SK-N-SH (cell line): ENCODE data around the gene ATP11B. TPM values are rescaled to one million over a fixed set of nuclear protein-coding genes. Genes with fewer than 3 reads are reported as not detected.

Experiments used
- CTCF ChIA-PET: fragments of 300-600, 350-600 bp; formaldehyde crosslinking; extraction: SDS; loops from one replicate; lab custom pipeline; 2021; lab: Yijun Ruan, JAX
- POLR2A ChIA-PET: fragments of 350-600 bp; sonication (Branson Sonifier 250); formaldehyde crosslinking; extraction: SDS; loops from one replicate; lab custom pipeline; 2020; ENCODE audit warnings: antibody characterized with exemption, inconsistent platforms; lab: Yijun Ruan, JAX
- DNase-seq: peaks from one replicate; pipeline ENCODE4 v3.0.0; 2012
- H2AFZ ChIP-seq: fragments of 200-600 bp; sonication (generic); 2 replicates; pipeline ENCODE4 v1.8.1; 2016; ENCODE audit warnings: antibody characterized with exemption, mild to moderate bottlenecking, low read depth
- H3F3A ChIP-seq: fragments of 200-600 bp; sonication (generic); replicated peaks from 2 replicates; pipeline ENCODE3; 2016; ENCODE audit warnings: antibody characterized with exemption, mild to moderate bottlenecking; ENCODE audit not compliant: insufficient read depth
- H3K27ac ChIP-seq, 2 experiments: fragments of 200-500 bp in 1 of 2; fragments of 200-600 bp in 1 of 2; sonication (Bioruptor generic) in 1 of 2; sonication (generic), shearing (Covaris generic) in 1 of 2; 2 replicates each; pipeline versions ENCODE4 v1.5.1 to v1.6.1; 2014 to 2016; ENCODE audit warnings: low read depth in 2 of 2, inconsistent platforms in 1 of 2, low read length in 1 of 2, mild to moderate bottlenecking in 1 of 2, mixed read lengths in 1 of 2
- H3K27me3 ChIP-seq: fragments of 200-600 bp; sonication (generic), shearing (Covaris generic); 2 replicates; pipeline ENCODE4 v1.6.1; 2016; ENCODE audit warnings: mixed run types; ENCODE audit not compliant: insufficient read depth
- H3K36me3 ChIP-seq, 2 experiments: fragments of 200-500 bp in 1 of 2; fragments of 200-600 bp in 1 of 2; sonication (Bioruptor generic) in 1 of 2; sonication (generic) in 1 of 2; replicated peaks in 1 of 2; 2 replicates each; pipeline versions ENCODE3 to v1.5.1; 2014 to 2016; ENCODE audit warnings: low read length in 1 of 2, mild to moderate bottlenecking in 1 of 2; ENCODE audit not compliant: insufficient read depth in 2 of 2, control insufficient read depth in 1 of 2
- H3K4me1 ChIP-seq, 2 experiments: fragments of 200-500 bp in 1 of 2; fragments of 200-600 bp in 1 of 2; sonication (Bioruptor generic) in 1 of 2; sonication (generic), shearing (Covaris generic) in 1 of 2; 2 replicates each; pipeline versions ENCODE4 v1.5.1 to v1.6.1; 2014 to 2016; ENCODE audit warnings: low read depth in 1 of 2, low read length in 1 of 2, mixed run types in 1 of 2; ENCODE audit not compliant: insufficient read depth in 2 of 2, control insufficient read depth in 1 of 2
- H3K4me2 ChIP-seq: fragments of 200-600 bp; sonication (generic), shearing (Covaris generic); 2 replicates; pipeline ENCODE4 v1.6.1; 2017; ENCODE audit warnings: mixed run types
- H3K4me3 ChIP-seq, 2 experiments: fragments of 200-500 bp in 1 of 2; fragments of 200-600 bp in 1 of 2; sonication (Bioruptor generic) in 1 of 2; sonication (generic), shearing (Covaris generic) in 1 of 2; 2 replicates each; pipeline versions ENCODE4 v1.5.1 to v1.8.1; 2014 to 2016; ENCODE audit warnings: low read depth in 2 of 2, inconsistent platforms in 1 of 2, low read length in 1 of 2, mild to moderate bottlenecking in 1 of 2, mixed read lengths in 1 of 2, moderate library complexity in 1 of 2
- H3K79me2 ChIP-seq: fragments of 200-600 bp; sonication (generic); 2 replicates; pipeline ENCODE4 v1.8.1; 2017; ENCODE audit warnings: mild to moderate bottlenecking; ENCODE audit not compliant: insufficient read depth
- H3K9ac ChIP-seq: fragments of 200-600 bp; sonication (generic); 2 replicates; pipeline ENCODE4 v1.6.1; 2017; ENCODE audit warnings: mixed run types
- H3K9me2 ChIP-seq: fragments of 200-600 bp; sonication (generic); 2 replicates; pipeline ENCODE4 v1.6.1; 2017; ENCODE audit warnings: mixed run types
- H3K9me3 ChIP-seq: fragments of 200-600 bp; sonication (generic); 2 replicates; pipeline ENCODE4 v1.6.1; 2017; ENCODE audit warnings: mixed run types, mild to moderate bottlenecking, moderate library complexity
- H4K20me1 ChIP-seq: fragments of 200-600 bp; sonication (generic); 2 replicates; pipeline ENCODE4 v1.6.1; 2017; ENCODE audit warnings: mild to moderate bottlenecking, mixed run types; ENCODE audit not compliant: insufficient read depth
- CHD2 ChIP-seq: fragments of 150-350 bp; IDR thresholded peaks from 2 replicates; pipeline ENCODE4 v1.6.1; 2018; ENCODE audit warnings: low read length; ENCODE audit not compliant: partially characterized antibody
- ELF1 ChIP-seq: IDR thresholded peaks from 2 replicates; pipeline ENCODE4 v1.4.0; 2012
- EP300 ChIP-seq, 2 experiments: IDR thresholded peaks; 2 replicates each; pipeline versions ENCODE4 v1.4.0 to v1.6.1; 2012; ENCODE audit warnings: borderline replicate concordance in 1 of 2, low read depth in 1 of 2, low read length in 1 of 2
- FOSL2 ChIP-seq: IDR thresholded peaks from 2 replicates; pipeline ENCODE4 v1.4.0; 2012; ENCODE audit warnings: low read depth, mild to moderate bottlenecking, moderate library complexity, borderline replicate concordance
- FOXJ3 ChIP-seq: sonication (generic); formaldehyde crosslinking; IDR thresholded peaks from 2 replicates; pipeline ENCODE4 v1.5.1; 2020; ENCODE audit warnings: mild to moderate bottlenecking, missing genetic modification reagents
- GABPA ChIP-seq: IDR thresholded peaks from 2 replicates; pipeline ENCODE4 v1.4.0; 2012; ENCODE audit warnings: low read depth, mild to moderate bottlenecking
- JUND ChIP-seq: IDR thresholded peaks from 2 replicates; pipeline ENCODE4 v1.4.0; 2012
- NFIC ChIP-seq: IDR thresholded peaks from 2 replicates; pipeline ENCODE4 v1.4.0; 2012; ENCODE audit warnings: borderline replicate concordance
- NRF1 ChIP-seq: IDR thresholded peaks from 2 replicates; pipeline ENCODE4 v1.6.1; 2012; ENCODE audit warnings: low read depth, mild to moderate bottlenecking, low read length
- RAD21 ChIP-seq: IDR thresholded peaks from 2 replicates; pipeline ENCODE4 v1.6.1; 2012; ENCODE audit warnings: mild to moderate bottlenecking, low read length
- RCOR1 ChIP-seq: fragments of 150-350 bp; IDR thresholded peaks from 2 replicates; pipeline ENCODE4 v1.6.1; 2017; ENCODE audit warnings: antibody characterized with exemption, low read length
- SIN3A ChIP-seq: IDR thresholded peaks from 2 replicates; pipeline ENCODE4 v1.6.1; 2012; ENCODE audit warnings: low read depth, mild to moderate bottlenecking, low read length, moderate library complexity, borderline replicate concordance
- SMC3 ChIP-seq: IDR thresholded peaks from 2 replicates; pipeline ENCODE4 v1.6.1; 2012; ENCODE audit warnings: low read depth, low read length, improper control_type of control experiment
- TAF1 ChIP-seq: IDR thresholded peaks from 2 replicates; pipeline ENCODE4 v1.6.1; 2012; ENCODE audit warnings: low read depth, mild to moderate bottlenecking, low read length, moderate library complexity, borderline replicate concordance
- TEAD4 ChIP-seq: IDR thresholded peaks from 2 replicates; pipeline ENCODE4 v1.4.0; 2012; ENCODE audit warnings: mild to moderate bottlenecking, borderline replicate concordance; ENCODE audit not compliant: insufficient read depth
- WGBS: methylation state at CpG from one replicate; pipeline ENCODE4 v1.1.6; 2017; ENCODE audit warnings: low lambda C conversion rate; 5-methylcytosine and 5-hydroxymethylcytosine counted together
- polyA plus RNA-seq, 3 experiments: library from polyadenylated mRNA; depleted of rRNA; stranded (reverse); fragments of >200 nt; gene quantifications; 2 replicates each; pipeline ENCODE4 v1.2.3, GENCODE V29; 2012
- TF ChIP-seq, protein P1 (sequence below): IDR thresholded peaks from 2 replicates; pipeline ENCODE4 v1.4.0; 2012; ENCODE audit warnings: low read depth
- TF ChIP-seq, protein P2 (sequence below): IDR thresholded peaks from 2 replicates; pipeline ENCODE4 v1.4.0; 2012; ENCODE audit warnings: low read depth, borderline replicate concordance
- TF ChIP-seq, protein P3 (sequence below): fragments of 200-600 bp; sonication (generic); IDR thresholded peaks from 2 replicates; pipeline ENCODE4 v1.6.1; 2017; ENCODE audit warnings: antibody characterized with exemption, mild to moderate bottlenecking, moderate library complexity

The ATP11B gene
- polyA plus RNA-seq, 1 of the 3 experiments (the other 2 are of a cell fraction): 8.7 TPM

DNA sequence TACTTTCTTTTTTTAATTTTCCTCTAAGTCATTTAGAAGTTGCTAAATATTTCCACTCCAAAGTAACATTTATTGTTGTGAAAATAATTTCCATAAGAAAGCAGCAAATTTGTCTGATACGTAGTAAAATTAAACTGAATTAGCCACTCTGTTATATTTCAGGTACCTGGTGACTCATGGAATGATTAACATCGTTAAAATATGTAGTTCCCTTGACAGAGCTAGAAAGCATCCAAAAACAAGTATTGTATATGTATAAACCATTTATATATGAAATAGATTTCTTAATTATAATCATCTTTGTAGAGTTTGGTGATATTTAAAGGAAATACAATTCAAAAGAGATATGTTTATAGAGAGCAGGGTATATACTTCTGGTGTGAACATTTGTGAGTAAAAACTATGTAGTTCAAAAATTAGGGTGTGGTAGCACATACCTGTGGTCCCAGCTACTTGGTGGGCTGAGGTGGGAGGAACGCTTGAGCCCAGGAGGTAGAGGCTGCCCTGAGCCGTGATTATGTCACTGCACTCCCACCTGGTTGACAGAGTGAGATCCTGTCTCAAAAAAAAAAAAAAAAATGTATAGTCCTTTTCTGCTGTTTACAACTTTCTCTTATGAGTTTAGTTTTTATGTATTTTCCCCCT is 36.6 kb downstream of the ATP11B start:
- H4K20me1 ChIP-seq: 0 out of 2 replicates have a peak, but pooled peaks cover 3% of the 10 kb centered on the region
- no peaks in the 10 kb centered on the region for H3K4me1 ChIP-seq
- H3K79me2 ChIP-seq: peaks cover 32% of the 10 kb centered on the region
- TF ChIP-seq FOSL2: 0 out of 2 replicates have a peak, but pooled peaks have one; percentile 13
- TF ChIP-seq, protein P1, sequence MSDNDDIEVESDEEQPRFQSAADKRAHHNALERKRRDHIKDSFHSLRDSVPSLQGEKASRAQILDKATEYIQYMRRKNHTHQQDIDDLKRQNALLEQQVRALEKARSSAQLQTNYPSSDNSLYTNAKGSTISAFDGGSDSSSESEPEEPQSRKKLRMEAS: no peak
- H3F3A ChIP-seq: no peaks in the 10 kb centered on the region
- H3K4me3 ChIP-seq: no peak overlapping the region
- ChIA-PET CTCF (interaction anchor here (0.8 to 1.2 kb wide), 2 partner anchors 8 to 116 kb away, joined by 3 to 4 read pairs; no protein-coding TSS in a partner anchor), POLR2A (no interaction called here)
- no peaks in the 10 kb centered on the region for H3K9me3 ChIP-seq
- H3K36me3 ChIP-seq: peaks cover 36 to 51% of the 10 kb centered on the region in 2 experiments
- peaks cover 3% of the 10 kb centered on the region; the same call in 1 of the 2 replicates for H3K9me2 ChIP-seq
- WGBS: 76% methylated on average over 4 of the region's 4 CpGs
- H3K9ac ChIP-seq: no peak overlapping the region
- H3K4me2 ChIP-seq: no peak overlapping the region
- H2AFZ ChIP-seq: no peak overlapping the region
- no peak overlapping the region for H3K27ac ChIP-seq
- DNase-seq: no peak
- no peaks in the 10 kb centered on the region for H3K27me3 ChIP-seq

DNA sequence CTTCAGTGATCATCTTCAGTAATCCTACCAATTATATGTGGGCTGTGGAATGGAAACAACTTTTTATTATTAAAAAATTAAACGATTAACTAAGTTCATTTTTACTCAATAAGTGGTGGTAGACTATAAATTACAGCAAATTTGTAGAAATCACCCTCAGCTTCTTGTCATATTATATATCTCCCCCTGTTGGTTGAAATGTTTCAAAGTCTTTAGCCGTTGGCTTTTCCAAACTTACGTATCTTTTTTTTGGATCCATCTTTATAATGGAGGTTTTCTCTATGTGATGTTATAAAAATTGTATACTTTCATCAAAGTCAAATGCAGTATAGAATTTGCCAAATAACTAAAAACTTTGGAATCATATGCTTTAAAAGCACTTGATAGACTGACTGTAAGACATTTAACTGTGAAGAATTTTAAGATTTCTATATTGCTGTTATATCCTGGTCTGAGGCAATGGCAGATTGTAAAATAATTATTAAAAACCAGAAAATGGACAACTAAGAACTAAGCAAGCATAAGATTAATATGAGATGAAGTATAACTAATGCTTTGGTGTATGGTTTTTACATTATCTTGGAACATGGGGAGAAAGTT is 44.7 kb downstream of the ATP11B start:
- no peaks in the 10 kb centered on the region for H3K27me3 ChIP-seq
- H2AFZ ChIP-seq: no peak overlapping the region
- DNase-seq: peak; percentile 5
- no peaks in the 10 kb centered on the region for H3K9me3 ChIP-seq
- peaks cover 45 to 58% of the 10 kb centered on the region in 2 experiments for H3K36me3 ChIP-seq
- no peaks in the 10 kb centered on the region for H4K20me1 ChIP-seq
- no peak for TF ChIP-seq EP300 (IDR thresholded peaks at IDR 0.05; ENCODE audit: borderline replicate concordance in 1 of 2, low read depth in 1 of 2, low read length in 1 of 2)
- no peak for TF ChIP-seq JUND
- no peak for TF ChIP-seq SIN3A
- no peak for TF ChIP-seq GABPA
- no peak for TF ChIP-seq CHD2
- no peak for TF ChIP-seq FOSL2
- TF ChIP-seq, protein P2, sequence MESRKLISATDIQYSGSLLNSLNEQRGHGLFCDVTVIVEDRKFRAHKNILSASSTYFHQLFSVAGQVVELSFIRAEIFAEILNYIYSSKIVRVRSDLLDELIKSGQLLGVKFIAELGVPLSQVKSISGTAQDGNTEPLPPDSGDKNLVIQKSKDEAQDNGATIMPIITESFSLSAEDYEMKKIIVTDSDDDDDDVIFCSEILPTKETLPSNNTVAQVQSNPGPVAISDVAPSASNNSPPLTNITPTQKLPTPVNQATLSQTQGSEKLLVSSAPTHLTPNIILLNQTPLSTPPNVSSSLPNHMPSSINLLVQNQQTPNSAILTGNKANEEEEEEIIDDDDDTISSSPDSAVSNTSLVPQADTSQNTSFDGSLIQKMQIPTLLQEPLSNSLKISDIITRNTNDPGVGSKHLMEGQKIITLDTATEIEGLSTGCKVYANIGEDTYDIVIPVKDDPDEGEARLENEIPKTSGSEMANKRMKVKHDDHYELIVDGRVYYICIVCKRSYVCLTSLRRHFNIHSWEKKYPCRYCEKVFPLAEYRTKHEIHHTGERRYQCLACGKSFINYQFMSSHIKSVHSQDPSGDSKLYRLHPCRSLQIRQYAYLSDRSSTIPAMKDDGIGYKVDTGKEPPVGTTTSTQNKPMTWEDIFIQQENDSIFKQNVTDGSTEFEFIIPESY: no peak
- no peak for TF ChIP-seq TEAD4
- TF ChIP-seq, protein P1: no peak
- peak; percentile 57 for TF ChIP-seq RAD21
- TF ChIP-seq FOXJ3 (CRISPR knock-in tag): no peak
- TF ChIP-seq SMC3: peak; percentile 22; the same call in 1 of the 2 replicates
- TF ChIP-seq, protein P3, sequence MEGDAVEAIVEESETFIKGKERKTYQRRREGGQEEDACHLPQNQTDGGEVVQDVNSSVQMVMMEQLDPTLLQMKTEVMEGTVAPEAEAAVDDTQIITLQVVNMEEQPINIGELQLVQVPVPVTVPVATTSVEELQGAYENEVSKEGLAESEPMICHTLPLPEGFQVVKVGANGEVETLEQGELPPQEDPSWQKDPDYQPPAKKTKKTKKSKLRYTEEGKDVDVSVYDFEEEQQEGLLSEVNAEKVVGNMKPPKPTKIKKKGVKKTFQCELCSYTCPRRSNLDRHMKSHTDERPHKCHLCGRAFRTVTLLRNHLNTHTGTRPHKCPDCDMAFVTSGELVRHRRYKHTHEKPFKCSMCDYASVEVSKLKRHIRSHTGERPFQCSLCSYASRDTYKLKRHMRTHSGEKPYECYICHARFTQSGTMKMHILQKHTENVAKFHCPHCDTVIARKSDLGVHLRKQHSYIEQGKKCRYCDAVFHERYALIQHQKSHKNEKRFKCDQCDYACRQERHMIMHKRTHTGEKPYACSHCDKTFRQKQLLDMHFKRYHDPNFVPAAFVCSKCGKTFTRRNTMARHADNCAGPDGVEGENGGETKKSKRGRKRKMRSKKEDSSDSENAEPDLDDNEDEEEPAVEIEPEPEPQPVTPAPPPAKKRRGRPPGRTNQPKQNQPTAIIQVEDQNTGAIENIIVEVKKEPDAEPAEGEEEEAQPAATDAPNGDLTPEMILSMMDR: peak; percentile 70
- TF ChIP-seq TAF1: no peak
- no peak for TF ChIP-seq NFIC
- TF ChIP-seq NRF1: no peak
- TF ChIP-seq RCOR1: no peak
- TF ChIP-seq ELF1: no peak
- ChIA-PET CTCF (interaction anchor here (0.6 to 2.9 kb wide), 14 partner anchors 9 to 228 kb away, joined by 3 to 19 read pairs (median 4); no protein-coding TSS in a partner anchor), POLR2A (no interaction called here)
- no peaks in the 10 kb centered on the region for H3K9me2 ChIP-seq
- H3K4me3 ChIP-seq: no peak overlapping the region
- WGBS: 49% methylated on average over 3 of the region's 3 CpGs
- no peak overlapping the region for H3K9ac ChIP-seq
- H3K4me2 ChIP-seq: no peak overlapping the region
- no peaks in the 10 kb centered on the region; the same call in 1 of the 2 replicates for H3K79me2 ChIP-seq
- no peak overlapping the region for H3K27ac ChIP-seq
- H3K4me1 ChIP-seq: no peaks in the 10 kb centered on the region; a peak in 2 of 4 replicates
- peaks cover 16% of the 10 kb centered on the region for H3F3A ChIP-seq
